MCF 10A (cell line): ENCODE measurements around the gene SPON1. TPM values are rescaled to one million over a fixed set of nuclear protein-coding genes. Genes with fewer than 3 reads are reported as not detected.

Experiments used
- BruUV-seq: library from RNA; stranded (reverse); fragments of 400-500 nt; replicated peaks from 2 replicates; lab custom pipeline; 2021; lab: Mats Ljungman, UMichigan
- CTCF ChIA-PET: fragments of 300-600 bp; sonication (Branson Sonifier 250); formaldehyde crosslinking; extraction: SDS; loops from one replicate; lab custom pipeline; 2021; ENCODE audit warnings: antibody characterized with exemption, inconsistent platforms; lab: Yijun Ruan, JAX
- POLR2A ChIA-PET: fragments of 300-600, 350-650 bp; sonication (Branson Sonifier 250); formaldehyde crosslinking; extraction: SDS; loops from one replicate; lab custom pipeline; 2020; ENCODE audit warnings: antibody characterized with exemption, inconsistent platforms; lab: Yijun Ruan, JAX
- DNase-seq: peaks from one replicate; pipeline ENCODE4 v3.0.0-alpha.2; 2018; ENCODE audit not compliant: unreplicated experiment
- H3K27ac Mint-ChIP-seq: one replicate; pipeline ENCODE4 v1.8.0; 2022; ENCODE audit warnings: mild to moderate bottlenecking, low read depth, mixed read lengths; ENCODE audit not compliant: unreplicated experiment
- H3K27me3 Mint-ChIP-seq: one replicate; pipeline ENCODE4 v1.8.0; 2022; ENCODE audit warnings: mixed read lengths; ENCODE audit not compliant: insufficient read depth, unreplicated experiment
- H3K36me3 Mint-ChIP-seq: one replicate; pipeline ENCODE4 v1.8.0; 2022; ENCODE audit warnings: mild to moderate bottlenecking, moderate library complexity, mixed read lengths; ENCODE audit not compliant: insufficient read depth, unreplicated experiment
- H3K4me1 Mint-ChIP-seq: one replicate; pipeline ENCODE4 v1.8.0; 2022; ENCODE audit warnings: mixed read lengths; ENCODE audit not compliant: insufficient read depth, unreplicated experiment
- H3K4me3 Mint-ChIP-seq: one replicate; pipeline ENCODE4 v1.8.0; 2022; ENCODE audit warnings: mild to moderate bottlenecking, moderate library complexity, mixed read lengths; ENCODE audit not compliant: unreplicated experiment
- H3K9me3 Mint-ChIP-seq: one replicate; pipeline ENCODE4 v1.8.0; 2022; ENCODE audit warnings: mixed read lengths; ENCODE audit not compliant: unreplicated experiment
- CTCF ChIP-seq: fragments of 200-600 bp; IDR thresholded peaks from one replicate; pipeline ENCODE4 v1.8.0; 2022; ENCODE audit warnings: antibody characterized with exemption, mild to moderate bottlenecking; ENCODE audit not compliant: unreplicated experiment
- intact Hi-C: fragments of 100-400 bp; cut with micrococcal nuclease; formaldehyde crosslinking; loops from 2 replicates; pipeline ENCODE4 v1.14.1; 2022
- total RNA-seq: library from RNA; stranded (reverse); gene quantifications from 2 replicates; pipeline ENCODE4 v1.2.3, GENCODE V29; 2022

SPON1 gene
- total RNA-seq, 1 experiment from 2014 or later: not detected

- Mint-ChIP-seq H3K4me3 (no peak overlapping the region), H3K4me1 (peaks cover 19% of the 10 kb centered on the region), H3K36me3 (no peaks in the 10 kb centered on the region), H3K9me3 (no peaks in the 10 kb centered on the region), H3K27ac (no peak overlapping the region), H3K27me3 (no peaks in the 10 kb centered on the region)
- TF ChIP-seq CTCF: no peak
- no TSS peak for BruUV-seq
- POLR2A ChIA-PET: no interaction called here
- DNase-seq: no peak
- CTCF ChIA-PET: interaction anchor here (0.7 to 7.8 kb wide), 5 partner anchors 12 to 525 kb away, joined by 3 to 65 read pairs (median 12); no protein-coding TSS in a partner anchor
- intact Hi-C loops: loop anchor here (5.0 kb wide), 1 partner anchor 73 kb away; no protein-coding TSS in a partner anchor
Measured at GRCh38 chr11:13944911-13945425, 17.6 kb upstream of the SPON1 start.

GRCh38 chr11:13947379-13947778, 15.1 kb upstream of the SPON1 start:
- no peak overlapping the region for H3K27ac Mint-ChIP-seq
- no peak for TF ChIP-seq CTCF
- H3K9me3 Mint-ChIP-seq: no peaks in the 10 kb centered on the region
- no peaks in the 10 kb centered on the region for H3K36me3 Mint-ChIP-seq
- H3K27me3 Mint-ChIP-seq: no peaks in the 10 kb centered on the region
- no peak for DNase-seq
- intact Hi-C loops: loop anchor here (5.0 kb wide), 1 partner anchor 75 kb away; no protein-coding TSS in a partner anchor
- POLR2A ChIA-PET: no interaction called here
- H3K4me3 Mint-ChIP-seq: no peak overlapping the region
- CTCF ChIA-PET: interaction anchor here (0.5 to 7.8 kb wide), 5 partner anchors 9 to 466 kb away, joined by 4 to 65 read pairs (median 7); no protein-coding TSS in a partner anchor
- BruUV-seq: no TSS peak
- H3K4me1 Mint-ChIP-seq: peaks cover 11% of the 10 kb centered on the region

GRCh38 chr11:13949876-13950275, 12.6 kb upstream of the SPON1 start:
- no TSS peak for BruUV-seq
- POLR2A ChIA-PET: no interaction called here
- Mint-ChIP-seq H3K4me3 (no peak overlapping the region), H3K27ac (no peak overlapping the region), H3K27me3 (no peaks in the 10 kb centered on the region), H3K36me3 (no peaks in the 10 kb centered on the region), H3K9me3 (no peaks in the 10 kb centered on the region), H3K4me1 (no peaks in the 10 kb centered on the region)
- intact Hi-C loops: loop anchor here (1.0 to 5.0 kb wide), 2 partner anchors 78 to 178 kb away; no protein-coding TSS in a partner anchor
- no peak for TF ChIP-seq CTCF
- no peak for DNase-seq
- CTCF ChIA-PET: interaction anchor here (0.5 to 12.3 kb wide), 6 partner anchors 54 to 300 kb away, joined by 3 to 169 read pairs (median 4); no protein-coding TSS in a partner anchor

GRCh38 chr11:13952221-13952620, 10.3 kb upstream of the SPON1 start:
- no peak for DNase-seq
- no TSS peak for BruUV-seq
- H3K4me1 Mint-ChIP-seq: no peaks in the 10 kb centered on the region
- no peak overlapping the region for H3K27ac Mint-ChIP-seq
- no peaks in the 10 kb centered on the region for H3K27me3 Mint-ChIP-seq
- ChIA-PET POLR2A (no interaction called here), CTCF (interaction anchor here (0.6 to 12.3 kb wide), 14 partner anchors 11 to 307 kb away, joined by 3 to 169 read pairs (median 4); no protein-coding TSS in a partner anchor)
- no peaks in the 10 kb centered on the region for H3K36me3 Mint-ChIP-seq
- intact Hi-C loops: no loop called here
- H3K9me3 Mint-ChIP-seq: no peaks in the 10 kb centered on the region
- TF ChIP-seq CTCF: no peak
- no peak overlapping the region for H3K4me3 Mint-ChIP-seq
